SK-N-SH (cell line): ENCODE results near the gene CDC14B. TPM values are rescaled to one million over a fixed set of nuclear protein-coding genes. Genes with fewer than 3 reads are reported as not detected.

Experiments used
- CTCF ChIA-PET: fragments of 300-600, 350-600 bp; formaldehyde crosslinking; extraction: SDS; loops from one replicate; lab custom pipeline; 2021; lab: Yijun Ruan, JAX
- POLR2A ChIA-PET: fragments of 350-600 bp; sonication (Branson Sonifier 250); formaldehyde crosslinking; extraction: SDS; loops from one replicate; lab custom pipeline; 2020; ENCODE audit warnings: antibody characterized with exemption, inconsistent platforms; lab: Yijun Ruan, JAX
- DNase-seq: peaks from one replicate; pipeline ENCODE4 v3.0.0; 2012
- H2AFZ ChIP-seq: fragments of 200-600 bp; sonication (generic); 2 replicates; pipeline ENCODE4 v1.8.1; 2016; ENCODE audit warnings: antibody characterized with exemption, mild to moderate bottlenecking, low read depth
- H3F3A ChIP-seq: fragments of 200-600 bp; sonication (generic); replicated peaks from 2 replicates; pipeline ENCODE3; 2016; ENCODE audit warnings: antibody characterized with exemption, mild to moderate bottlenecking; ENCODE audit not compliant: insufficient read depth
- H3K27ac ChIP-seq, 2 experiments: fragments of 200-500 bp in 1 of 2; fragments of 200-600 bp in 1 of 2; sonication (Bioruptor generic) in 1 of 2; sonication (generic), shearing (Covaris generic) in 1 of 2; 2 replicates each; pipeline versions ENCODE4 v1.5.1 to v1.6.1; 2014 to 2016; ENCODE audit warnings: low read depth in 2 of 2, inconsistent platforms in 1 of 2, low read length in 1 of 2, mild to moderate bottlenecking in 1 of 2, mixed read lengths in 1 of 2
- H3K27me3 ChIP-seq: fragments of 200-600 bp; sonication (generic), shearing (Covaris generic); 2 replicates; pipeline ENCODE4 v1.6.1; 2016; ENCODE audit warnings: mixed run types; ENCODE audit not compliant: insufficient read depth
- H3K36me3 ChIP-seq, 2 experiments: fragments of 200-500 bp in 1 of 2; fragments of 200-600 bp in 1 of 2; sonication (Bioruptor generic) in 1 of 2; sonication (generic) in 1 of 2; replicated peaks in 1 of 2; 2 replicates each; pipeline versions ENCODE3 to v1.5.1; 2014 to 2016; ENCODE audit warnings: low read length in 1 of 2, mild to moderate bottlenecking in 1 of 2; ENCODE audit not compliant: insufficient read depth in 2 of 2, control insufficient read depth in 1 of 2
- H3K4me1 ChIP-seq, 2 experiments: fragments of 200-500 bp in 1 of 2; fragments of 200-600 bp in 1 of 2; sonication (Bioruptor generic) in 1 of 2; sonication (generic), shearing (Covaris generic) in 1 of 2; 2 replicates each; pipeline versions ENCODE4 v1.5.1 to v1.6.1; 2014 to 2016; ENCODE audit warnings: low read depth in 1 of 2, low read length in 1 of 2, mixed run types in 1 of 2; ENCODE audit not compliant: insufficient read depth in 2 of 2, control insufficient read depth in 1 of 2
- H3K4me2 ChIP-seq: fragments of 200-600 bp; sonication (generic), shearing (Covaris generic); 2 replicates; pipeline ENCODE4 v1.6.1; 2017; ENCODE audit warnings: mixed run types
- H3K4me3 ChIP-seq, 2 experiments: fragments of 200-500 bp in 1 of 2; fragments of 200-600 bp in 1 of 2; sonication (Bioruptor generic) in 1 of 2; sonication (generic), shearing (Covaris generic) in 1 of 2; 2 replicates each; pipeline versions ENCODE4 v1.5.1 to v1.8.1; 2014 to 2016; ENCODE audit warnings: low read depth in 2 of 2, inconsistent platforms in 1 of 2, low read length in 1 of 2, mild to moderate bottlenecking in 1 of 2, mixed read lengths in 1 of 2, moderate library complexity in 1 of 2
- H3K79me2 ChIP-seq: fragments of 200-600 bp; sonication (generic); 2 replicates; pipeline ENCODE4 v1.8.1; 2017; ENCODE audit warnings: mild to moderate bottlenecking; ENCODE audit not compliant: insufficient read depth
- H3K9ac ChIP-seq: fragments of 200-600 bp; sonication (generic); 2 replicates; pipeline ENCODE4 v1.6.1; 2017; ENCODE audit warnings: mixed run types
- H3K9me2 ChIP-seq: fragments of 200-600 bp; sonication (generic); 2 replicates; pipeline ENCODE4 v1.6.1; 2017; ENCODE audit warnings: mixed run types
- H3K9me3 ChIP-seq: fragments of 200-600 bp; sonication (generic); 2 replicates; pipeline ENCODE4 v1.6.1; 2017; ENCODE audit warnings: mixed run types, mild to moderate bottlenecking, moderate library complexity
- H4K20me1 ChIP-seq: fragments of 200-600 bp; sonication (generic); 2 replicates; pipeline ENCODE4 v1.6.1; 2017; ENCODE audit warnings: mild to moderate bottlenecking, mixed run types; ENCODE audit not compliant: insufficient read depth
- MEF2A ChIP-seq: IDR thresholded peaks from 2 replicates; pipeline ENCODE4 v1.4.0; 2012; ENCODE audit warnings: low read depth, borderline replicate concordance
- POLR2AphosphoS5 ChIP-seq: IDR thresholded peaks from 2 replicates; pipeline ENCODE4 v1.6.1; 2012; ENCODE audit warnings: low read depth, low read length
- RFX5 ChIP-seq: IDR thresholded peaks from 2 replicates; pipeline ENCODE4 v1.6.1; 2012; ENCODE audit warnings: mild to moderate bottlenecking, improper control_type of control experiment, low read length
- SIN3A ChIP-seq: IDR thresholded peaks from 2 replicates; pipeline ENCODE4 v1.6.1; 2012; ENCODE audit warnings: low read depth, mild to moderate bottlenecking, low read length, moderate library complexity, borderline replicate concordance
- SMC3 ChIP-seq: IDR thresholded peaks from 2 replicates; pipeline ENCODE4 v1.6.1; 2012; ENCODE audit warnings: low read depth, low read length, improper control_type of control experiment
- TEAD4 ChIP-seq: IDR thresholded peaks from 2 replicates; pipeline ENCODE4 v1.4.0; 2012; ENCODE audit warnings: mild to moderate bottlenecking, borderline replicate concordance; ENCODE audit not compliant: insufficient read depth
- WGBS: methylation state at CpG from one replicate; pipeline ENCODE4 v1.1.6; 2017; ENCODE audit warnings: low lambda C conversion rate; 5-methylcytosine and 5-hydroxymethylcytosine counted together
- polyA plus RNA-seq, 3 experiments: library from polyadenylated mRNA; depleted of rRNA; stranded (reverse); fragments of >200 nt; gene quantifications; 2 replicates each; pipeline ENCODE4 v1.2.3, GENCODE V29; 2012
- TF ChIP-seq, protein P1 (sequence below): fragments of 150-350 bp; IDR thresholded peaks from 2 replicates; pipeline ENCODE4 v1.6.1; 2017; ENCODE audit warnings: antibody characterized with exemption, low read length, low read depth, borderline replicate concordance
- TF ChIP-seq, protein P2 (sequence below): IDR thresholded peaks from 2 replicates; pipeline ENCODE4 v1.4.0; 2012; ENCODE audit warnings: low read depth, borderline replicate concordance
- TF ChIP-seq, protein P3 (sequence below): IDR thresholded peaks from 2 replicates; pipeline ENCODE4; 2012
- TF ChIP-seq, protein P4 (sequence below): fragments of 150-350 bp; IDR thresholded peaks from 2 replicates; pipeline ENCODE4 v1.6.1; 2016; ENCODE audit warnings: mild to moderate bottlenecking, low read depth, low read length
- TF ChIP-seq, protein P5 (sequence below): IDR thresholded peaks from 2 replicates; pipeline ENCODE4 v1.6.1; 2012; ENCODE audit warnings: mild to moderate bottlenecking, low read depth, low read length, moderate library complexity

Gene CDC14B
- polyA plus RNA-seq, 1 of the 3 experiments (the other 2 are of a cell fraction), result 10.1 TPM

DNA sequence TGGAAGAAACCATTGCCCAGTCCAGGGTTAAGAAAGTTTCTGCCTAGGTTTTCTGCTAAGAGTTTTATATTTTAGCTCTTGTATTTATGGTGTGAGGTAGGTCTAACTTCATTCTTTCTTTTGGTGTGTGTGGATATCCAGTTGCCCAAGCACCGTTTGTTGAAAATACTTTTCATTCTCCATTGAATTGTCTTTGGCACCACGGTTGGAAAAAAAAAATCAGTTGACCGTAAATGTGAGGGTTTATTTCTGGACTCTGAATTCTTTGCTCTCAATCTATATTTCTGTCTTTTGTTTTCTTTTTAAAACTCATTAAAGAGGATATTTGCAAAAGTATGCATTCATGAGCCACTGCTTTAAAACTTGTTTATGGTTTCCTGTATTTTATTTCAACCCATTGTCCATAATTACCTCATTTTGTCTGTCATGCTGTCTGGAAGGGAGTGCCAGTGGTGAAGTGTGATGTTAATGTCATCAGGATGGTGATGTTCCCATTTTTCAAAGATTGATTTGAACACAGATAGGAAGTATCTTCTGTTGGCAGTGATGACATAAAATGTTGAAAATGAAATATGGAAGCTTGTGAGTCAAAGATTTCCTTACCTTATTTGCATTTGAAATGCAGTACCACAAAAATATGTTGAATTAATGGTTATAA lies 135.8 kb downstream of the CDC14B start:
- ChIA-PET POLR2A (no interaction called here), CTCF (no interaction called here)
- no peaks in the 10 kb centered on the region for H3K9me3 ChIP-seq
- no peak overlapping the region for H3K4me2 ChIP-seq
- TF ChIP-seq, protein P1, sequence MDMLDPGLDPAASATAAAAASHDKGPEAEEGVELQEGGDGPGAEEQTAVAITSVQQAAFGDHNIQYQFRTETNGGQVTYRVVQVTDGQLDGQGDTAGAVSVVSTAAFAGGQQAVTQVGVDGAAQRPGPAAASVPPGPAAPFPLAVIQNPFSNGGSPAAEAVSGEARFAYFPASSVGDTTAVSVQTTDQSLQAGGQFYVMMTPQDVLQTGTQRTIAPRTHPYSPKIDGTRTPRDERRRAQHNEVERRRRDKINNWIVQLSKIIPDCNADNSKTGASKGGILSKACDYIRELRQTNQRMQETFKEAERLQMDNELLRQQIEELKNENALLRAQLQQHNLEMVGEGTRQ, result no peak
- TF ChIP-seq SMC3 (no peak), SIN3A (no peak)
- TF ChIP-seq, protein P2, sequence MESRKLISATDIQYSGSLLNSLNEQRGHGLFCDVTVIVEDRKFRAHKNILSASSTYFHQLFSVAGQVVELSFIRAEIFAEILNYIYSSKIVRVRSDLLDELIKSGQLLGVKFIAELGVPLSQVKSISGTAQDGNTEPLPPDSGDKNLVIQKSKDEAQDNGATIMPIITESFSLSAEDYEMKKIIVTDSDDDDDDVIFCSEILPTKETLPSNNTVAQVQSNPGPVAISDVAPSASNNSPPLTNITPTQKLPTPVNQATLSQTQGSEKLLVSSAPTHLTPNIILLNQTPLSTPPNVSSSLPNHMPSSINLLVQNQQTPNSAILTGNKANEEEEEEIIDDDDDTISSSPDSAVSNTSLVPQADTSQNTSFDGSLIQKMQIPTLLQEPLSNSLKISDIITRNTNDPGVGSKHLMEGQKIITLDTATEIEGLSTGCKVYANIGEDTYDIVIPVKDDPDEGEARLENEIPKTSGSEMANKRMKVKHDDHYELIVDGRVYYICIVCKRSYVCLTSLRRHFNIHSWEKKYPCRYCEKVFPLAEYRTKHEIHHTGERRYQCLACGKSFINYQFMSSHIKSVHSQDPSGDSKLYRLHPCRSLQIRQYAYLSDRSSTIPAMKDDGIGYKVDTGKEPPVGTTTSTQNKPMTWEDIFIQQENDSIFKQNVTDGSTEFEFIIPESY, result no peak
- TF ChIP-seq, protein P3, sequence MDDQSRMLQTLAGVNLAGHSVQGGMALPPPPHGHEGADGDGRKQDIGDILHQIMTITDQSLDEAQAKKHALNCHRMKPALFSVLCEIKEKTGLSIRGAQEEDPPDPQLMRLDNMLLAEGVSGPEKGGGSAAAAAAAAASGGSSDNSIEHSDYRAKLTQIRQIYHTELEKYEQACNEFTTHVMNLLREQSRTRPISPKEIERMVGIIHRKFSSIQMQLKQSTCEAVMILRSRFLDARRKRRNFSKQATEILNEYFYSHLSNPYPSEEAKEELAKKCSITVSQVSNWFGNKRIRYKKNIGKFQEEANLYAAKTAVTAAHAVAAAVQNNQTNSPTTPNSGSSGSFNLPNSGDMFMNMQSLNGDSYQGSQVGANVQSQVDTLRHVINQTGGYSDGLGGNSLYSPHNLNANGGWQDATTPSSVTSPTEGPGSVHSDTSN, result peak; percentile 19; the same call in 1 of the 2 replicates
- no peak overlapping the region for H3K9ac ChIP-seq
- peaks cover 17% of the 10 kb centered on the region for H3F3A ChIP-seq
- no peaks in the 10 kb centered on the region for H3K9me2 ChIP-seq
- DNase-seq, result no peak
- peaks cover 3% of the 10 kb centered on the region; the same call in 1 of the 2 replicates for H3K79me2 ChIP-seq
- H3K4me1 ChIP-seq, result peaks cover 13 to 30% of the 10 kb centered on the region in 2 experiments
- H3K4me3 ChIP-seq, result no peak overlapping the region
- no peaks in the 10 kb centered on the region for H3K27me3 ChIP-seq
- peaks cover 16 to 46% of the 10 kb centered on the region in 2 experiments for H3K36me3 ChIP-seq
- no peaks in the 10 kb centered on the region for H4K20me1 ChIP-seq
- H2AFZ ChIP-seq, result no peak overlapping the region
- 81% methylated on average over 3 of the region's 3 CpGs for WGBS
- H3K27ac ChIP-seq, result peak overlapping the region in 1 of 2 experiments; percentile 1; a peak in 2 of 4 replicates

DNA sequence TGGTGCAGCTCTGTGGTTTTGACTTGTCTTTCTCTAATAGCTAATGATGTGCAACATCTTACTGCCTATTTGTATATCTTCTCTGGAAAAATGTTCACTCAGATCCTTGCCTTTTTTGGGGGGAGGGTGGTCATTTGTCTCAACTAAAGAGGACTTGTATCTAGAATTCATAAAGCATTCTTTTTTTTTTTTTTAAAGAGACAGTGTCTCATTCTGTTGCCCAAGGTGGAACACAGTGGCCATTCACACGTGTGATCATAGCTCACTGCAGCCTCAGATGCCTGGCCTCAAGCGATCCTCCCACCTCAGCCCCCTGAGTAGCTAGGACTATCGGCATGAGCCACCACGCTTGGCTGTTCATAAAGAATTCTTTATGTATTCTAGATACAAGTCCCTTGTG lies 136.4 kb downstream of the CDC14B start:
- H3K4me1 ChIP-seq, result peaks cover 13 to 33% of the 10 kb centered on the region in 2 experiments
- DNase-seq, result no peak
- no peak overlapping the region for H3K27ac ChIP-seq
- H3K4me3 ChIP-seq, result no peak overlapping the region
- H3K4me2 ChIP-seq, result no peak overlapping the region
- no peak overlapping the region for H3K9ac ChIP-seq
- H4K20me1 ChIP-seq, result no peaks in the 10 kb centered on the region
- CTCF ChIA-PET, result no interaction called here
- H3K9me2 ChIP-seq, result no peaks in the 10 kb centered on the region
- H3K79me2 ChIP-seq, result peaks cover 3% of the 10 kb centered on the region; the same call in 1 of the 2 replicates
- POLR2A ChIA-PET, result no interaction called here
- peaks cover 23% of the 10 kb centered on the region for H3F3A ChIP-seq
- WGBS, result 84% methylated on average over 4 of the region's 4 CpGs
- peaks cover 9 to 40% of the 10 kb centered on the region in 2 experiments for H3K36me3 ChIP-seq
- TF ChIP-seq, protein P4, sequence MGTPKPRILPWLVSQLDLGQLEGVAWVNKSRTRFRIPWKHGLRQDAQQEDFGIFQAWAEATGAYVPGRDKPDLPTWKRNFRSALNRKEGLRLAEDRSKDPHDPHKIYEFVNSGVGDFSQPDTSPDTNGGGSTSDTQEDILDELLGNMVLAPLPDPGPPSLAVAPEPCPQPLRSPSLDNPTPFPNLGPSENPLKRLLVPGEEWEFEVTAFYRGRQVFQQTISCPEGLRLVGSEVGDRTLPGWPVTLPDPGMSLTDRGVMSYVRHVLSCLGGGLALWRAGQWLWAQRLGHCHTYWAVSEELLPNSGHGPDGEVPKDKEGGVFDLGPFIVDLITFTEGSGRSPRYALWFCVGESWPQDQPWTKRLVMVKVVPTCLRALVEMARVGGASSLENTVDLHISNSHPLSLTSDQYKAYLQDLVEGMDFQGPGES, result no peak
- no peak for TF ChIP-seq POLR2AphosphoS5
- TF ChIP-seq MEF2A, result no peak
- TF ChIP-seq, protein P2, result no peak
- TF ChIP-seq TEAD4, result no peak
- TF ChIP-seq, protein P5, sequence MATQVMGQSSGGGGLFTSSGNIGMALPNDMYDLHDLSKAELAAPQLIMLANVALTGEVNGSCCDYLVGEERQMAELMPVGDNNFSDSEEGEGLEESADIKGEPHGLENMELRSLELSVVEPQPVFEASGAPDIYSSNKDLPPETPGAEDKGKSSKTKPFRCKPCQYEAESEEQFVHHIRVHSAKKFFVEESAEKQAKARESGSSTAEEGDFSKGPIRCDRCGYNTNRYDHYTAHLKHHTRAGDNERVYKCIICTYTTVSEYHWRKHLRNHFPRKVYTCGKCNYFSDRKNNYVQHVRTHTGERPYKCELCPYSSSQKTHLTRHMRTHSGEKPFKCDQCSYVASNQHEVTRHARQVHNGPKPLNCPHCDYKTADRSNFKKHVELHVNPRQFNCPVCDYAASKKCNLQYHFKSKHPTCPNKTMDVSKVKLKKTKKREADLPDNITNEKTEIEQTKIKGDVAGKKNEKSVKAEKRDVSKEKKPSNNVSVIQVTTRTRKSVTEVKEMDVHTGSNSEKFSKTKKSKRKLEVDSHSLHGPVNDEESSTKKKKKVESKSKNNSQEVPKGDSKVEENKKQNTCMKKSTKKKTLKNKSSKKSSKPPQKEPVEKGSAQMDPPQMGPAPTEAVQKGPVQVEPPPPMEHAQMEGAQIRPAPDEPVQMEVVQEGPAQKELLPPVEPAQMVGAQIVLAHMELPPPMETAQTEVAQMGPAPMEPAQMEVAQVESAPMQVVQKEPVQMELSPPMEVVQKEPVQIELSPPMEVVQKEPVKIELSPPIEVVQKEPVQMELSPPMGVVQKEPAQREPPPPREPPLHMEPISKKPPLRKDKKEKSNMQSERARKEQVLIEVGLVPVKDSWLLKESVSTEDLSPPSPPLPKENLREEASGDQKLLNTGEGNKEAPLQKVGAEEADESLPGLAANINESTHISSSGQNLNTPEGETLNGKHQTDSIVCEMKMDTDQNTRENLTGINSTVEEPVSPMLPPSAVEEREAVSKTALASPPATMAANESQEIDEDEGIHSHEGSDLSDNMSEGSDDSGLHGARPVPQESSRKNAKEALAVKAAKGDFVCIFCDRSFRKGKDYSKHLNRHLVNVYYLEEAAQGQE, result no peak
- no peak for TF ChIP-seq RFX5
- H3K27me3 ChIP-seq, result no peaks in the 10 kb centered on the region
- H2AFZ ChIP-seq, result no peak overlapping the region
- no peaks in the 10 kb centered on the region for H3K9me3 ChIP-seq
